ENCODE measurements around the gene RAB40AL.

Gene RAB40AL

DNA sequence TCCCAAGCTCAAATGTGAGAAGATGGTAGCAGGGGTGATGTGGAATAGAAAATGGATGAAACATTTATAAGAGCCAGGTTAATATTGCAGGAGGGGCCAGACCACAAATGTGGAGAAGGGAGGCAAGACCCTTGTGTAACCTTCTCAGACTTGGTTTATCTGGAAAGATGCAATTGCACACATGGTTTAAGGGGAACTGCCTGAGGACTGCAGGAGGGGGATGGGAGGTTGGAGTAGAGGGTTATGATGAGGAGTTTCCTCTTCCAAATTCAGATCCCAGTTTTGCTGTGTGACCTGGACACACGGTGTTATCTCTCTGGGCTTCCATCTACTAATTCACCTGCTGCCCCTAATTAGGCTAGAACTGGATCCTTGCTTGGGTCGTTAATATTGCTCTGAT is 46.1 kb downstream of the RAB40AL start:
- no peak for DNase-seq

DNA sequence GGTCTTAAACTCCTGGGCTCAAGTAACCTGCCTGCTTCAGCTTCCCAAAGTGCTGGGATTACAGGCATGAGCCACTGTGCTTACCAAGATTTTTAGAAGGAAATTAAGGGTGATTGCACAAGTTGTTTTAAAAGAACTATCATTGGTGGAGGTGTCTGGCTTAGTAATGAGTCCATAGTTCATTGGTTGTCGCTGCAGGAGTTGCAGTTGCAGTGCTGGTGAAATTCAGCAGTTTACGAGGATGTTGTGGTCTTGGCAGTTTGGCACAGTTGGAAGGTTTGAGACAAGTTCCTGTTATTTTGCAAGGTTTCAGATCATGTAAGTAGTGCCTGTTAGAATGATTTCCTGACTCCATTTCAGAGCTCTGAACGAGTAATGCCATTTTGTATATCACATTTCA is 48.1 kb downstream of the RAB40AL start:
- DNase-seq, result no peak
